GM12878 (cell line): Measurements from ENCODE around the gene CFAP299. TPM values are rescaled to one million over a fixed set of nuclear protein-coding genes. Genes with fewer than 3 reads are reported as not detected.

Experiments used
- ATAC-seq: fragments of 200-7000 bp; cut with Tn5 transposase; 3 replicates; pipeline ENCODE4 v1.9.1; 2020; ENCODE audit warnings: mild to moderate bottlenecking, moderate library complexity
- BruUV-seq: library from RNA; stranded (reverse); fragments of 400-500 nt; replicated peaks from 2 replicates; lab custom pipeline; 2021; lab: Mats Ljungman, UMichigan
- CTCF ChIA-PET: fragments of 300-600 bp; sonication (Branson Sonifier 250); formaldehyde crosslinking; extraction: SDS; loops from one replicate; lab custom pipeline; 2021; ENCODE audit warnings: inconsistent platforms; lab: Yijun Ruan, JAX
- POLR2A ChIA-PET: fragments of 350-600 bp; formaldehyde crosslinking; extraction: SDS; loops from one replicate; lab custom pipeline; 2021; ENCODE audit warnings: inconsistent platforms; lab: Charles Lee
- RAD21 ChIA-PET: fragments of 300-600 bp; sonication (Branson Sonifier 250); formaldehyde crosslinking; loops from one replicate; lab custom pipeline; 2023; ENCODE audit warnings: antibody characterized with exemption; ENCODE audit not compliant: unreplicated experiment; lab: Charles Lee
- SMC1A ChIA-PET: fragments of 300-600 bp; sonication (Branson Sonifier 250); formaldehyde crosslinking; loops from one replicate; lab custom pipeline; 2023; ENCODE audit not compliant: unreplicated experiment, uncharacterized antibody; lab: Charles Lee
- DNase-seq: peaks from one replicate; pipeline ENCODE4 v3.0.0-alpha.2; 2011; ENCODE audit warnings: low read depth, low spot score
- FAIRE-seq: peaks from 3 replicates; lab custom pipeline; 2011; peaks lifted over from hg19 to GRCh38; lab: Jason Lieb, UNC
- H2AFZ ChIP-seq: 2 replicates; pipeline ENCODE4 v1.6.0; 2011; ENCODE audit warnings: low read depth, low read length, control low read depth; ENCODE audit not compliant: control insufficient read depth
- H3K27ac ChIP-seq: 2 replicates; pipeline ENCODE4 v1.5.1; 2011; ENCODE audit warnings: control low read depth; ENCODE audit not compliant: control insufficient read depth, insufficient read depth
- H3K27me3 ChIP-seq, 2 experiments: replicated peaks in 1 of 2; 2 replicates each; pipeline versions ENCODE4 v1.6.0 to v1.6.1; 2011; ENCODE audit warnings: low read length in 1 of 2; ENCODE audit not compliant: control insufficient read depth in 2 of 2, insufficient read depth in 2 of 2
- H3K36me3 ChIP-seq, 2 experiments: 2 replicates each; pipeline ENCODE4 v1.5.1; 2011; ENCODE audit warnings: low read length in 1 of 2; ENCODE audit not compliant: control insufficient read depth in 2 of 2, insufficient read depth in 2 of 2
- H3K4me1 ChIP-seq: 2 replicates; pipeline ENCODE4 v1.6.1; 2011; ENCODE audit warnings: mild to moderate bottlenecking, low read length, moderate library complexity, mixed read lengths; ENCODE audit not compliant: control insufficient read depth, insufficient read depth
- H3K4me2 ChIP-seq: 2 replicates; pipeline ENCODE4 v1.6.0; 2011; ENCODE audit warnings: control low read depth; ENCODE audit not compliant: control insufficient read depth, insufficient read depth
- H3K4me3 ChIP-seq: fragments of 200-600 bp; sonication (generic); 2 replicates; pipeline ENCODE4 v1.5.1; 2016
- H3K79me2 ChIP-seq: 2 replicates; pipeline ENCODE4 v1.6.0; 2011; ENCODE audit warnings: low read length; ENCODE audit not compliant: control insufficient read depth, insufficient read depth
- H3K9ac ChIP-seq: 2 replicates; pipeline ENCODE4 v1.8.0; 2011; ENCODE audit warnings: low read length, control low read depth, mixed read lengths; ENCODE audit not compliant: control insufficient read depth, insufficient read depth
- H3K9me3 ChIP-seq: replicated peaks from 3 replicates; pipeline ENCODE4 v1.5.1; 2011; ENCODE audit warnings: mild to moderate bottlenecking, low read length; ENCODE audit not compliant: control insufficient read depth, insufficient read depth
- H4K20me1 ChIP-seq: 2 replicates; pipeline ENCODE4 v1.6.0; 2011; ENCODE audit not compliant: control insufficient read depth, insufficient read depth
- CREB1 ChIP-seq: IDR thresholded peaks from 2 replicates; pipeline ENCODE4 v1.6.1; 2012; ENCODE audit warnings: low read depth, mild to moderate bottlenecking, inconsistent platforms
- DPF2 ChIP-seq: fragments of 450-650 bp; IDR thresholded peaks from 2 replicates; pipeline ENCODE4 v1.6.1; 2017; ENCODE audit warnings: mild to moderate bottlenecking
- E2F8 ChIP-seq: fragments of 450-650 bp; IDR thresholded peaks from 2 replicates; pipeline ENCODE4 v1.6.1; 2018; ENCODE audit warnings: mild to moderate bottlenecking, low read depth, moderate library complexity; ENCODE audit not compliant: partially characterized antibody
- HDAC2 ChIP-seq: fragments of 200-600 bp; sonication (generic); IDR thresholded peaks from 2 replicates; pipeline ENCODE4 v1.6.1; 2017
- NFYA ChIP-seq: IDR thresholded peaks from 2 replicates; pipeline ENCODE4 v1.6.1; 2011; ENCODE audit warnings: low read depth, mild to moderate bottlenecking, low read length, improper control_type of control experiment, borderline replicate concordance
- NR2C2 ChIP-seq: IDR thresholded peaks from 2 replicates; pipeline ENCODE4 v1.6.1; 2011; ENCODE audit warnings: borderline replicate concordance, low read depth; ENCODE audit not compliant: control insufficient read depth, insufficient read length
- RB1 ChIP-seq: fragments of 450-650 bp; formaldehyde crosslinking; IDR thresholded peaks from 2 replicates; pipeline ENCODE4 v1.6.1; 2017; ENCODE audit warnings: mild to moderate bottlenecking, borderline replicate concordance
- SPI1 ChIP-seq: IDR thresholded peaks from 2 replicates; pipeline ENCODE4 v1.6.1; 2011; ENCODE audit warnings: low read depth, mild to moderate bottlenecking, low read length, moderate library complexity, borderline replicate concordance; ENCODE audit not compliant: insufficient read depth
- WGBS: methylation state at CpG from one replicate; pipeline ENCODE4 v1.1.6; 2016; ENCODE audit warnings: low lambda C conversion rate; ENCODE audit not compliant: insufficient replicate concordance, insufficient coverage; ENCODE audit errors: missing lambda C conversion rate; 5-methylcytosine and 5-hydroxymethylcytosine counted together
- in situ Hi-C: fragments of 300-500 bp; cut with MboI; formaldehyde crosslinking; loops from 9 replicates; pipeline ENCODE4 v1.14.3; 2018; ENCODE audit warnings: mixed read lengths
- intact Hi-C: fragments of 100-400 bp; cut with micrococcal nuclease; formaldehyde crosslinking; loops from one replicate; pipeline ENCODE4 v1.14.2; 2022; ENCODE audit not compliant: unreplicated experiment
- polyA plus RNA-seq, 11 experiments: library from polyadenylated mRNA; depleted of rRNA in 4 of 11; unstranded in 6 of 11; stranded (reverse) in 5 of 11; fragments of >200 nt; fragmentation: Nextera tagmentation in 4 of 11; fragmentation: Illumina TruSeq in 1 of 11; extraction: Ambion mirVana in 4 of 11; extraction: Trizol in 1 of 11; gene quantifications; 1 replicate in 1 of 11; 2 replicates in 10 of 11; pipeline versions ENCODE4 v1.2.1 to v1.2.3, GENCODE V29; 2011 to 2016; ENCODE audit warnings: inconsistent platforms in 2 of 11, missing spikeins in 2 of 11, low read depth in 1 of 11
- total RNA-seq, 4 experiments: library from RNA; depleted of rRNA in 3 of 4; stranded (reverse); fragments of >200 nt in 3 of 4; fragmentation: Illumina TruSeq in 1 of 4; extraction: Trizol in 1 of 4; gene quantifications; 2 replicates each; pipeline versions ENCODE4 v1.2.1 to v1.2.3, GENCODE V29; 2013 to 2021

CFAP299 gene
- total and polyA plus RNA-seq, 10 of the 15 experiments (the other 5 are each of a cell fraction or from before 2014, with no cell fraction given) = 0.06 to 0.34 TPM; not detected in 8

- H3K9me3 ChIP-seq = no peaks in the 10 kb centered on the region
- no peak for TF ChIP-seq NR2C2
- TF ChIP-seq DPF2 = no peak
- TF ChIP-seq E2F8 = no peak
- TF ChIP-seq RB1 = no peak
- no peak for TF ChIP-seq HDAC2
- FAIRE-seq (no peak), ATAC-seq (no peak), DNase-seq (no peak)
- no peak overlapping the region for H3K9ac ChIP-seq
- BruUV-seq = no TSS peak
- in situ Hi-C loops = no loop called here
- intact Hi-C loops = no loop called here
- RAD21 ChIA-PET = no interaction called here
- POLR2A ChIA-PET = no interaction called here
- no peak overlapping the region for H3K27ac ChIP-seq
- 0% methylated on average over 1 of the region's 1 CpG for WGBS
- H3K4me2 ChIP-seq = no peak overlapping the region
- no peak overlapping the region for H2AFZ ChIP-seq
- no peaks in the 10 kb centered on the region for H3K79me2 ChIP-seq
- H4K20me1 ChIP-seq = no peaks in the 10 kb centered on the region
- H3K4me3 ChIP-seq = no peak overlapping the region
- SMC1A ChIA-PET = interaction anchor here (1.2 kb wide), 1 partner anchor 10 kb away, joined by 6 read pairs; no protein-coding TSS in a partner anchor
- no peaks in the 10 kb centered on the region for H3K4me1 ChIP-seq
- no peaks in the 10 kb centered on the region for H3K36me3 ChIP-seq
- CTCF ChIA-PET = no interaction called here
- no peaks in the 10 kb centered on the region for H3K27me3 ChIP-seq
These were observed 395.9 kb downstream of the CFAP299 start for GRCh38 chr4:80731436-80731835.

GRCh38 chr4:80732010-80732409 is 396.5 kb downstream of the CFAP299 start:
- no peaks in the 10 kb centered on the region for H3K79me2 ChIP-seq
- H3K36me3 ChIP-seq = no peaks in the 10 kb centered on the region
- BruUV-seq = no TSS peak
- H3K4me1 ChIP-seq = no peaks in the 10 kb centered on the region
- H3K9ac ChIP-seq = no peak overlapping the region
- no peaks in the 10 kb centered on the region for H3K27me3 ChIP-seq
- RAD21 ChIA-PET = no interaction called here
- no peak for FAIRE-seq
- in situ Hi-C loops (no loop called here), intact Hi-C loops (no loop called here)
- SMC1A ChIA-PET = interaction anchor here (1.2 kb wide), 1 partner anchor 11 kb away, joined by 6 read pairs; no protein-coding TSS in a partner anchor
- ATAC-seq = no peak
- H3K4me3 ChIP-seq = no peak overlapping the region
- no peak for DNase-seq
- POLR2A ChIA-PET = no interaction called here
- no peaks in the 10 kb centered on the region for H3K9me3 ChIP-seq
- TF ChIP-seq CREB1 (no peak), SPI1 (no peak), NFYA (no peak)
- H4K20me1 ChIP-seq = no peaks in the 10 kb centered on the region
- H2AFZ ChIP-seq = no peak overlapping the region
- CTCF ChIA-PET = no interaction called here
- H3K27ac ChIP-seq = no peak overlapping the region
- no peak overlapping the region for H3K4me2 ChIP-seq
- WGBS = 0% methylated on average over 1 of the region's 1 CpG
